ENCODE data around the gene ASIC2. TPM values are rescaled to one million over a fixed set of nuclear protein-coding genes. Genes with fewer than 3 reads are reported as not detected.

The ASIC2 gene
- total RNA-seq, 1 experiment from 2014 or later, result not detected

GRCh38 chr17:33322063-33322462, 29.0 kb upstream of the ASIC2 start:
- Histone ChIP-seq H4K20me1 (ENCODE audit: insufficient read depth, low read depth, low read length) (no peaks in the 10 kb centered on the region), H3K27ac (ENCODE audit: low read length) (no peak overlapping the region), H3K36me3 (ENCODE audit: insufficient read depth, low read length) (no peaks in the 10 kb centered on the region)

GRCh38 chr17:33318241-33318640, 25.1 kb upstream of the ASIC2 start:
- H3K4me3 ChIP-seq (ENCODE audit: low read length), result no peak overlapping the region
- no peaks in the 10 kb centered on the region for H3K27me3 ChIP-seq (ENCODE audit: low read length)
- H3K79me2 ChIP-seq (ENCODE audit: low read length), result no peaks in the 10 kb centered on the region
- H3K9ac ChIP-seq (ENCODE audit: low read length), result no peak overlapping the region
- DNase-seq, result no peak
- no peak overlapping the region for H2AFZ ChIP-seq (ENCODE audit: low read length)
- no peak overlapping the region for H3K27ac ChIP-seq (ENCODE audit: low read length)
- no peaks in the 10 kb centered on the region for H3K4me1 ChIP-seq (ENCODE audit: low read length)
- H3K36me3 ChIP-seq (ENCODE audit: insufficient read depth, low read length), result no peaks in the 10 kb centered on the region
- H3K9me3 ChIP-seq (ENCODE audit: low read length), result no peaks in the 10 kb centered on the region
- H4K20me1 ChIP-seq (ENCODE audit: insufficient read depth, low read depth, low read length), result no peaks in the 10 kb centered on the region
- H3K4me2 ChIP-seq (ENCODE audit: low read depth, low read length, poor library complexity, severe bottlenecking), result no peak overlapping the region
- no peaks in the 10 kb centered on the region for H3K9me2 ChIP-seq (replicated peaks; ENCODE audit: insufficient read depth, low read length)

More at GRCh38 chr17:33322063-33322462, 29.0 kb upstream of the ASIC2 start:
- no peaks in the 10 kb centered on the region for H3K4me1 ChIP-seq (ENCODE audit: low read length)
- H3K4me2 ChIP-seq (ENCODE audit: low read depth, low read length, poor library complexity, severe bottlenecking), result no peak overlapping the region
- H3K79me2 ChIP-seq (ENCODE audit: low read length), result no peaks in the 10 kb centered on the region
- H3K4me3 ChIP-seq (ENCODE audit: low read length), result no peak overlapping the region
- H3K9ac ChIP-seq (ENCODE audit: low read length), result no peak overlapping the region
- no peak overlapping the region for H2AFZ ChIP-seq (ENCODE audit: low read length)
- no peaks in the 10 kb centered on the region for H3K27me3 ChIP-seq (ENCODE audit: low read length)
- no peaks in the 10 kb centered on the region for H3K9me2 ChIP-seq (replicated peaks; ENCODE audit: insufficient read depth, low read length)
- H3K9me3 ChIP-seq (ENCODE audit: low read length), result no peaks in the 10 kb centered on the region
- DNase-seq, result no peak

- no peaks in the 10 kb centered on the region for H3K27me3 ChIP-seq (ENCODE audit: low read length)
- H3K9me3 ChIP-seq (ENCODE audit: low read length), result no peaks in the 10 kb centered on the region
- no peaks in the 10 kb centered on the region for H4K20me1 ChIP-seq (ENCODE audit: insufficient read depth, low read depth, low read length)
- H3K4me3 ChIP-seq (ENCODE audit: low read length), result no peak overlapping the region
- H3K9ac ChIP-seq (ENCODE audit: low read length), result no peak overlapping the region
- H3K9me2 ChIP-seq (replicated peaks; ENCODE audit: insufficient read depth, low read length), result no peaks in the 10 kb centered on the region
- H3K4me2 ChIP-seq (ENCODE audit: low read depth, low read length, poor library complexity, severe bottlenecking), result no peak overlapping the region
- no peak overlapping the region for H2AFZ ChIP-seq (ENCODE audit: low read length)
- H3K4me1 ChIP-seq (ENCODE audit: low read length), result no peaks in the 10 kb centered on the region
- DNase-seq, result no peak
- H3K79me2 ChIP-seq (ENCODE audit: low read length), result no peaks in the 10 kb centered on the region
- no peaks in the 10 kb centered on the region for H3K36me3 ChIP-seq (ENCODE audit: insufficient read depth, low read length)
- no peak overlapping the region for H3K27ac ChIP-seq (ENCODE audit: low read length)
Measured at GRCh38 chr17:33316746-33317145, 23.7 kb upstream of the ASIC2 start.

GRCh38 chr17:33310296-33310695, 17.2 kb upstream of the ASIC2 start:
- H3K9ac ChIP-seq (ENCODE audit: low read length), result no peak overlapping the region
- H3K36me3 ChIP-seq (ENCODE audit: insufficient read depth, low read length), result no peaks in the 10 kb centered on the region
- H2AFZ ChIP-seq (ENCODE audit: low read length), result no peak overlapping the region
- no peaks in the 10 kb centered on the region for H3K9me2 ChIP-seq (replicated peaks; ENCODE audit: insufficient read depth, low read length)
- no peak overlapping the region for H3K27ac ChIP-seq (ENCODE audit: low read length)
- no peaks in the 10 kb centered on the region for H3K4me1 ChIP-seq (ENCODE audit: low read length)
- H3K27me3 ChIP-seq (ENCODE audit: low read length), result no peaks in the 10 kb centered on the region
- H3K79me2 ChIP-seq (ENCODE audit: low read length), result no peaks in the 10 kb centered on the region
- no peaks in the 10 kb centered on the region for H3K9me3 ChIP-seq (ENCODE audit: low read length)
- no peak overlapping the region for H3K4me3 ChIP-seq (ENCODE audit: low read length)
- H3K4me2 ChIP-seq (ENCODE audit: low read depth, low read length, poor library complexity, severe bottlenecking), result no peak overlapping the region
- DNase-seq, result no peak
- H4K20me1 ChIP-seq (ENCODE audit: insufficient read depth, low read depth, low read length), result no peaks in the 10 kb centered on the region

- no peaks in the 10 kb centered on the region for H3K9me2 ChIP-seq (replicated peaks; ENCODE audit: insufficient read depth, low read length)
- H3K27me3 ChIP-seq (ENCODE audit: low read length), result no peaks in the 10 kb centered on the region
- no peak overlapping the region for H3K9ac ChIP-seq (ENCODE audit: low read length)
- DNase-seq, result no peak
- H3K4me3 ChIP-seq (ENCODE audit: low read length), result no peak overlapping the region
- H3K4me1 ChIP-seq (ENCODE audit: low read length), result no peaks in the 10 kb centered on the region
- H3K27ac ChIP-seq (ENCODE audit: low read length), result no peak overlapping the region
- H4K20me1 ChIP-seq (ENCODE audit: insufficient read depth, low read depth, low read length), result no peaks in the 10 kb centered on the region
- no peaks in the 10 kb centered on the region for H3K9me3 ChIP-seq (ENCODE audit: low read length)
- no peak overlapping the region for H2AFZ ChIP-seq (ENCODE audit: low read length)
- no peaks in the 10 kb centered on the region for H3K36me3 ChIP-seq (ENCODE audit: insufficient read depth, low read length)
- H3K4me2 ChIP-seq (ENCODE audit: low read depth, low read length, poor library complexity, severe bottlenecking), result no peak overlapping the region
- H3K79me2 ChIP-seq (ENCODE audit: low read length), result no peaks in the 10 kb centered on the region
Measured at GRCh38 chr17:33303254-33303653, 10.2 kb upstream of the ASIC2 start.

GRCh38 chr17:33302394-33302793, 9.3 kb upstream of the ASIC2 start:
- Histone ChIP-seq H3K27ac (ENCODE audit: low read length) (no peak overlapping the region), H4K20me1 (ENCODE audit: insufficient read depth, low read depth, low read length) (no peaks in the 10 kb centered on the region), H3K4me1 (ENCODE audit: low read length) (peaks cover 1% of the 10 kb centered on the region), H3K4me3 (ENCODE audit: low read length) (no peak overlapping the region), H3K27me3 (ENCODE audit: low read length) (no peaks in the 10 kb centered on the region), H2AFZ (ENCODE audit: low read length) (no peak overlapping the region), H3K9me3 (ENCODE audit: low read length) (no peaks in the 10 kb centered on the region), H3K79me2 (ENCODE audit: low read length) (no peaks in the 10 kb centered on the region), H3K9me2 (replicated peaks; ENCODE audit: insufficient read depth, low read length) (no peaks in the 10 kb centered on the region), H3K4me2 (ENCODE audit: low read depth, low read length, poor library complexity, severe bottlenecking) (no peak overlapping the region), H3K36me3 (ENCODE audit: insufficient read depth, low read length) (no peaks in the 10 kb centered on the region), H3K9ac (ENCODE audit: low read length) (no peak overlapping the region)
- no peak for DNase-seq

- no peak overlapping the region for H3K4me3 ChIP-seq (ENCODE audit: low read length)
- H3K9ac ChIP-seq (ENCODE audit: low read length), result no peak overlapping the region
- no peaks in the 10 kb centered on the region for H3K9me2 ChIP-seq (replicated peaks; ENCODE audit: insufficient read depth, low read length)
- H3K79me2 ChIP-seq (ENCODE audit: low read length), result no peaks in the 10 kb centered on the region
- H3K27me3 ChIP-seq (ENCODE audit: low read length), result no peaks in the 10 kb centered on the region
- no peak overlapping the region for H3K4me2 ChIP-seq (ENCODE audit: low read depth, low read length, poor library complexity, severe bottlenecking)
- no peak overlapping the region for H2AFZ ChIP-seq (ENCODE audit: low read length)
- no peak for DNase-seq
- no peaks in the 10 kb centered on the region for H3K36me3 ChIP-seq (ENCODE audit: insufficient read depth, low read length)
- no peaks in the 10 kb centered on the region for H3K9me3 ChIP-seq (ENCODE audit: low read length)
- no peak overlapping the region for H3K27ac ChIP-seq (ENCODE audit: low read length)
- peaks cover 6% of the 10 kb centered on the region for H3K4me1 ChIP-seq (ENCODE audit: low read length)
- no peaks in the 10 kb centered on the region for H4K20me1 ChIP-seq (ENCODE audit: insufficient read depth, low read depth, low read length)
Measured at GRCh38 chr17:33300241-33300640, 7.1 kb upstream of the ASIC2 start.

GRCh38 chr17:33299115-33299514, 6.0 kb upstream of the ASIC2 start:
- H3K27me3 ChIP-seq (ENCODE audit: low read length), result no peaks in the 10 kb centered on the region
- H3K4me2 ChIP-seq (ENCODE audit: low read depth, low read length, poor library complexity, severe bottlenecking), result no peak overlapping the region
- H3K4me3 ChIP-seq (ENCODE audit: low read length), result no peak overlapping the region
- H3K9me2 ChIP-seq (replicated peaks; ENCODE audit: insufficient read depth, low read length), result no peaks in the 10 kb centered on the region
- H3K4me1 ChIP-seq (ENCODE audit: low read length), result peaks cover 6% of the 10 kb centered on the region
- no peaks in the 10 kb centered on the region for H4K20me1 ChIP-seq (ENCODE audit: insufficient read depth, low read depth, low read length)
- no peak overlapping the region for H3K27ac ChIP-seq (ENCODE audit: low read length)
- H3K9ac ChIP-seq (ENCODE audit: low read length), result no peak overlapping the region
- no peaks in the 10 kb centered on the region for H3K9me3 ChIP-seq (ENCODE audit: low read length)
- no peak overlapping the region for H2AFZ ChIP-seq (ENCODE audit: low read length)
- no peaks in the 10 kb centered on the region for H3K36me3 ChIP-seq (ENCODE audit: insufficient read depth, low read length)
- no peak for DNase-seq
- no peaks in the 10 kb centered on the region for H3K79me2 ChIP-seq (ENCODE audit: low read length)

GRCh38 chr17:33297643-33298042, 4.5 kb upstream of the ASIC2 start:
- Histone ChIP-seq H3K9ac (ENCODE audit: low read length) (no peak overlapping the region), H3K27ac (ENCODE audit: low read length) (no peak overlapping the region), H3K4me1 (ENCODE audit: low read length) (peaks cover 6% of the 10 kb centered on the region), H3K9me3 (ENCODE audit: low read length) (no peaks in the 10 kb centered on the region), H3K4me2 (ENCODE audit: low read depth, low read length, poor library complexity, severe bottlenecking) (no peak overlapping the region), H2AFZ (ENCODE audit: low read length) (no peak overlapping the region), H3K36me3 (ENCODE audit: insufficient read depth, low read length) (no peaks in the 10 kb centered on the region), H3K4me3 (ENCODE audit: low read length) (no peak overlapping the region), H4K20me1 (ENCODE audit: insufficient read depth, low read depth, low read length) (no peaks in the 10 kb centered on the region), H3K9me2 (replicated peaks; ENCODE audit: insufficient read depth, low read length) (no peaks in the 10 kb centered on the region), H3K79me2 (ENCODE audit: low read length) (no peaks in the 10 kb centered on the region), H3K27me3 (ENCODE audit: low read length) (no peaks in the 10 kb centered on the region)
- no peak for DNase-seq

All from Karpas-422 (cell line).